Loucy (cell line): ENCODE data around the gene ATP1A1.

Experiments used
- EZH2phosphoT487 ChIP-seq: fragments of 200-600 bp; IDR thresholded peaks from 2 replicates; pipeline ENCODE4 v1.6.1; 2018; ENCODE audit warnings: antibody characterized with exemption, mild to moderate bottlenecking, moderate library complexity, borderline replicate concordance
- TF ChIP-seq, protein P1 (sequence below): fragments of 200-600 bp; sonication (generic); conservative IDR thresholded peaks from 2 replicates; pipeline ENCODE4 v1.5.1; 2014; ENCODE audit warnings: mild to moderate bottlenecking, antibody characterized with exemption, low read length

DNA sequence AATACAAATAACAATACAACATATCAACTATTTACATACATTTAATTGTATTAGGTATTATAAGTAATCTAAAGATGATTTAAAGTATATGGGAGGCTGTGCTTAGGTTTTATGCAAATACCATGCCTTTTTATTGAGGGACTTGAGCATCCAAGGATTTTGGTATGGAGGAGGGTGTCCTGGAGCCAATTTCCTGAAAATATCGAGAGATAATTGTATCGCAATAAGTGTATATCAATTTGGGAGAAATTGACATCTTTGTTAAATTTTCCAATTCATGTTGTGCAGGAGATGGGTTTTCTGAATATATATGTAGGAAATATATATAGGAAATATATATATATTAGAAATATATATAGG, 63.5 kb downstream of the ATP1A1 start:
- TF ChIP-seq, protein P1, sequence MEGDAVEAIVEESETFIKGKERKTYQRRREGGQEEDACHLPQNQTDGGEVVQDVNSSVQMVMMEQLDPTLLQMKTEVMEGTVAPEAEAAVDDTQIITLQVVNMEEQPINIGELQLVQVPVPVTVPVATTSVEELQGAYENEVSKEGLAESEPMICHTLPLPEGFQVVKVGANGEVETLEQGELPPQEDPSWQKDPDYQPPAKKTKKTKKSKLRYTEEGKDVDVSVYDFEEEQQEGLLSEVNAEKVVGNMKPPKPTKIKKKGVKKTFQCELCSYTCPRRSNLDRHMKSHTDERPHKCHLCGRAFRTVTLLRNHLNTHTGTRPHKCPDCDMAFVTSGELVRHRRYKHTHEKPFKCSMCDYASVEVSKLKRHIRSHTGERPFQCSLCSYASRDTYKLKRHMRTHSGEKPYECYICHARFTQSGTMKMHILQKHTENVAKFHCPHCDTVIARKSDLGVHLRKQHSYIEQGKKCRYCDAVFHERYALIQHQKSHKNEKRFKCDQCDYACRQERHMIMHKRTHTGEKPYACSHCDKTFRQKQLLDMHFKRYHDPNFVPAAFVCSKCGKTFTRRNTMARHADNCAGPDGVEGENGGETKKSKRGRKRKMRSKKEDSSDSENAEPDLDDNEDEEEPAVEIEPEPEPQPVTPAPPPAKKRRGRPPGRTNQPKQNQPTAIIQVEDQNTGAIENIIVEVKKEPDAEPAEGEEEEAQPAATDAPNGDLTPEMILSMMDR: no peak
- no peak for TF ChIP-seq EZH2phosphoT487
